Stimulated activated naive CD8-positive, alpha-beta T cell treated with anti-CD3 and anti-CD28 coated beads, Interleukin-15, amount 100 ng/mL, for 72 hours (primary cell): ENCODE measurements around the gene PIK3R6.
A peak's percentile ranks its signal among the peaks of the same experiment; 100 is the strongest.
"Not testable (repeated sequence)": the region's sequence is repeated elsewhere in the genome, so short reads cannot be mapped to it uniquely, and the experiment has no call there.

Experiments
- ATAC-seq: fragments of 150-1000 bp; cut with Tn5 transposase; 2 replicates; pipeline ENCODE4 v1.10.0; 2021; ENCODE audit warnings: mild to moderate bottlenecking, moderate library complexity
- DNase-seq, 2 donors: peaks; one replicate each; pipeline ENCODE4 v3.0.0; 2021 to 2022
- H3K27ac Mint-ChIP-seq, 2 donors: one replicate each; pipeline ENCODE4 v1.8.0; 2022; ENCODE audit warnings: mild to moderate bottlenecking in 2 of 2, mixed read lengths in 2 of 2, moderate library complexity in 2 of 2
- H3K27me3 Mint-ChIP-seq: one replicate; pipeline ENCODE4 v1.8.0; 2022; ENCODE audit warnings: mixed read lengths
- H3K4me1 Mint-ChIP-seq: one replicate; pipeline ENCODE4 v1.8.0; 2022; ENCODE audit warnings: mild to moderate bottlenecking, mixed read lengths
- H3K4me3 Mint-ChIP-seq, 2 donors: one replicate each; pipeline ENCODE4 v1.8.0; 2022; ENCODE audit warnings: mild to moderate bottlenecking in 2 of 2, mixed read lengths in 2 of 2, moderate library complexity in 1 of 2
- H3K9me3 Mint-ChIP-seq, 2 donors: one replicate each; pipeline ENCODE4 v1.8.0; 2022; ENCODE audit warnings: mixed read lengths in 2 of 2

The PIK3R6 gene

DNA sequence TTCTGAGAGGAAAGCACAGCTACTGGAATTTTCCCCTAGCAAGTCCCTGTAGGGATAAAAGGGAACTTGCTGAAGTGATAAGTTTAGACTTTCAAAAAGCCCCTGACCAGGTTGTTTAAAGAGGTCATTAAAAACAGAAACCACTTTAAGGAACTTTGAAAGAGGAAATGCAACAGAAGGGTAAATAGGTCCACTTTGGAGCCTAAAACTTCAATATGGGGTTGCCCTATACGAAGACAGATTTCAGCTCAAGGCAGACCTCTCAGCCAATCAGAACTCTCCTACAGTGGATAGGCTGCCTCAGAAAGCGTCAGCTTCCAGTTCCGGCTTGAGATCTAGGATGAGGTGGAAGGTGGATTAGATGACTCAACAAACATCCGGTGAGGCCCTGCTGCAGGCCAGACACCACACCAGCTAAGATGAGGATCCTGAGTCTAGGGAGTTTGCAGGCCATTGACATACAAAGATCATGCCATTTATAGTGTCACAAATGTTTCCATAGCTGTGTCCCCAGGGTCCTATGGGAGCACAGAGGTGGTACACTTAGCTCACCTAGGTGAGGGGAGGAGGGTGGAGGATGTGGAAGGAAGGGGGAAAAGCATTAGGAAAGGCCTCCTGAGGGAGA, 60.4 kb downstream of the PIK3R6 start:
- H3K27me3 Mint-ChIP-seq = no peaks in the 10 kb centered on the region
- ATAC-seq = no peak
- no peak overlapping the region for H3K4me3 Mint-ChIP-seq
- peaks cover 14% of the 10 kb centered on the region for H3K4me1 Mint-ChIP-seq
- no peak for DNase-seq
- peaks cover 26 to 42% of the 10 kb centered on the region in 2 donors for H3K9me3 Mint-ChIP-seq
- peak overlapping the region in 1 of 2 donors; percentile 45 for H3K27ac Mint-ChIP-seq

DNA sequence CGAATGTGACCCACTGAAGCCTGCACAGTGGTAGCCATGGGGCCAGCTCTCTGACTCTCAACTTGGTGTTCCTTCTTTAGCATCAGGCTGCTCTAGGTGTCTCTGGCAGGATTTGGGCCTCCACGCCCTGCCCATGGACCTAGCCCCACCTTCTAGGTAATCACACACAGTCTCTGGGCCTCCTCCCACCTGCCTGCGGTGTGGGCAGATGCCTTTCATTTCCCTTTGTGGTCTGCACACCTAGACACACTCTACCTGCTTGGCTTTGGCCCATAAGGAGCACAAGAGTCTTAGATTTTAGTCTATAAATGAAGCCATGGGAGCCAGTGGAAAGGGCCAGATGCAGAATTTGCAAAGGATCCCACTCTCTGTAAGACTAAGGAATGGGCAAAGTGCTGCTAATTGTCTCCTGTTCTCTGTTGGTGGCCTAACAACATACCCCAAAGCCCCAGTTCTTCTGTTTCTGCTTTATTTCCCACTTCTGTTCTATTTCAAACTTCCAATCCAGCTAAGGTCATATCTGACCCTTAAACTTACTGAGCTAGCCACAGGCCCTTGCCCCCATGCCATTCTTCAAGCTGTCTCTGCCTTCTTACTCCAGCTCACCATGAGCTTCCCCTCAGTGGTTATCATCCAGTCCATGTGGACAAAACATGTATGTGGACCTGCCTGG, 61.1 kb downstream of the PIK3R6 start:
- H3K4me1 Mint-ChIP-seq = peaks cover 14% of the 10 kb centered on the region
- no peaks in the 10 kb centered on the region for H3K27me3 Mint-ChIP-seq
- DNase-seq (no peak), ATAC-seq (no peak)
- peak overlapping the region in 1 of 2 donors; percentile 45 for H3K27ac Mint-ChIP-seq
- H3K9me3 Mint-ChIP-seq = peaks cover 19 to 36% of the 10 kb centered on the region in 2 donors
- no peak overlapping the region for H3K4me3 Mint-ChIP-seq

DNA sequence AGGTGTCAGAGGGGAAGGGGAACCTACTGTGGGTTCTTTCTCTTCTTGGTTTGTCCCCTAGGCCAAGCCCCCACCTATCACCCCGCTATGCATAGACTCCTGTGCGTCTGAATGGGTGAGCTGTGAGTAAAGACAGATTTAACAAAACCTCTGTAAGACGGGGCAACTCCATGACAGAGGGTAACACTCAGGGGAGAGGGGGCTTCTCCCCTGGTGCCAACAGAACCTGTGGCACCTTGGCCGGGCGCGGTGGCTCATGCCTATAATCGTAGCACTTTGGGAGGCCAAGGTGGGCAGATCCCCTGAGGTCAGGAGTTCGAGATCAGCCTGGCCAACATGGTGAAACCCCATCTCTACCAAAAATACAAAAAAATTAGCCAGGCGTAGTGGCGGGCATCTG, 62.1 kb downstream of the PIK3R6 start:
- H3K4me3 Mint-ChIP-seq = not testable (repeated sequence)

DNA sequence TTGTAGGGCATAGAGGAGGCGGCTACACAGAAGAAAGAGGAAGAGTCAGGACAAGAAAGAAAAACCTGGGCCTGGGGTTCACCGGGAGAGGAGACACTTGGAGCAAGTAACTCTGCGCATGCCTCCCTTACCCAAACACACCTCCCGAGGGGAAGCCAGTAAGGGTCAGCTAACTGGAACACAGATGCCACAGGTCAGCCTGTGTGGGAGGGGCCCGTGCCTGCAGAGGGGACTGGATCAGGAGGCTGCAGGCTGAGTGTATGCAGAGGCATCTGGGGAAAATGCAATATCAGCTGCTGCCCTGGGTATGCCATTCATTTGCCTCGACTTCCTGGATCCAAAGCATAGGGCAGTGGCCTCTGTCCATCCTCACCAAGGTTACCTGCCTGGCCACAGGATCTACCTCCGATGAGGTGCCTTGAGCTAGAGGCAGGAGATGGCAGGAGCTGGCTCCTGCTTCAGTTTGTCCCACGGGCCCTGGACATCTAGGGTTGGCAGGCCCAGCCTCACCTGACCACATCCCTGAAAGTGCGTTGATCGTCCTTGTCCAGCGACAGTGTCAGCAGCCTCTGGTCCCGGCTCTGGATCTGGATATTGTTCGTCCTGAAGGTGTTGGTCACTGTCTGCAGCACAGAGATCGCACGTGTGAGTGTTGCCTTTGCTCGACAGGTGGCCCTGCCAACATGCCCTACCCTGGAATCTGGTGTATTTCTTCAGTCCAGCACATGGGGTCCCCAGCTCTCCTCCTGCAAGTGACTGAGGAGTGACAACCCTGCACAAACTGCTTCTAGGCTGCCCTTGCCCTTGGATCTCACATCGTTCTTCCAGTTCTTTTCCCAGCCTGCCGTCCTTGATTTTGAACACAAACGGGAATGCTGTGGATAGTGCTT, 63.7 kb downstream of the PIK3R6 start:
- no peak overlapping the region for H3K4me3 Mint-ChIP-seq

More for the DNA sequence above, 62.1 kb downstream of the PIK3R6 start:
- Mint-ChIP-seq H3K4me1 (peaks cover 14% of the 10 kb centered on the region), H3K27ac (peak overlapping the region in 1 of 2 donors; percentile 57), H3K9me3 (peaks cover 19 to 26% of the 10 kb centered on the region in 2 donors)
- H3K27me3 Mint-ChIP-seq, DNase-seq, ATAC-seq: not testable (repeated sequence)

DNA sequence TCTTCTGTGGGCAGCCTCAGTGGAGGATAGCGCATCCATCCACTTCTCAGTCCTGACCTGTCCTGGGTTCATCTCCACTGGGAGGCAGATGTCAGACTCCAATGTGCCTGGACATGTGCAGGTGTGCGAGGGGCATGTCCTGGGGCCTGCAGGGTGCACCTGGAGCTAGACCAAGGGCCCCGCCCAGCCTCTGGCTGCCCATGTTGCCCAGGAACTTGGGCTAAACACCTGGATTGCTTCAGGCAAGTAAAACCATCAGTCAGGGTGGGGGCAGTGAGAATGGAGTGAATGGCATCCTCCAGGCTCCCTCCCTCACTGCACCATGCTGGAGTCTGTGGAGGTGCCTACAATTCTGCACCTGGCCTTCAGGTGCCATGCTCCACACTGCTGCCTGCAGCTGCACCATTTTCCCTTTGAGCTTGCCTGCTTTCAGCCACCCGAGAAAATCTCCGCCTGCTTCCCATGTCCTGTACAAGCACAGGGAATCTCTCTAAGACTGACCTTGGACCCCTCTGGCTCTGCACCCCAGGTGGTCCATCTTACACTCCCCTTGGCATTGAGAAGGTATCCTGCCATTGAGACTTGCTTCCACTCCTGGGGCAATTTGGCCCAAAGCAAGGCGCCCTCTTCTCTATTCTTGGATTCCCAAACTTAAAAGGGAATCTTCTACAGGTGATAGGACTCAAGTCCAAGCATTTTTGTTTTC, 66.2 kb downstream of the PIK3R6 start:
- H3K4me3 Mint-ChIP-seq = no peak overlapping the region
- H3K4me1 Mint-ChIP-seq = peaks cover 8% of the 10 kb centered on the region
- H3K27me3 Mint-ChIP-seq = no peaks in the 10 kb centered on the region
- ATAC-seq = no peak
- H3K27ac Mint-ChIP-seq = no peak overlapping the region
- no peak for DNase-seq
- no peaks in the 10 kb centered on the region for H3K9me3 Mint-ChIP-seq

More for the DNA sequence above, 63.7 kb downstream of the PIK3R6 start:
- ATAC-seq (no peak), DNase-seq (no peak)
- H3K27ac Mint-ChIP-seq = peak overlapping the region in 1 of 2 donors; percentile 67
- H3K9me3 Mint-ChIP-seq = peaks cover 11 to 16% of the 10 kb centered on the region in 2 donors
- no peaks in the 10 kb centered on the region for H3K27me3 Mint-ChIP-seq
- peaks cover 14% of the 10 kb centered on the region for H3K4me1 Mint-ChIP-seq

DNA sequence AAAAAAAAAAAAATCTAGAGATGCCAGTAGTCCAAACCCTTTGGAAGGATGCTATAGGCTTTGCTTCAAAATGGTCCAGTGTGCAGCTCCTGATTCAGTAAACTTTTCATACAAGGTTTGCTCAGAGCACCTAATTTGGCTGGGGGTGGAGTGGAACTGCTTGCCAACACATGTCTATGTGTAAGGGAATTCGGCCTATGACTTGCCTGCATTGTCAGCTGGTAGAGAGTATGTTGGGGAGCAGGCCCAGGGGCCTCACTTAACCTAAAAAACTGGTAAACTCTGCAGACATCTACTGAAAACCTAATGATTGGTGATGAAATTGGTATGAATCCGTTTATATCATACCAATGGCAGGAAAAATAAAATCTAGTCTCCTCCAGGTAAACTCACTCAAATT, 66.8 kb downstream of the PIK3R6 start:
- Mint-ChIP-seq H3K4me3 (no peak overlapping the region), H3K4me1 (peaks cover 2% of the 10 kb centered on the region), H3K9me3 (no peaks in the 10 kb centered on the region), H3K27me3 (no peaks in the 10 kb centered on the region), H3K27ac (no peak overlapping the region)
- DNase-seq (no peak), ATAC-seq (no peak)

DNA sequence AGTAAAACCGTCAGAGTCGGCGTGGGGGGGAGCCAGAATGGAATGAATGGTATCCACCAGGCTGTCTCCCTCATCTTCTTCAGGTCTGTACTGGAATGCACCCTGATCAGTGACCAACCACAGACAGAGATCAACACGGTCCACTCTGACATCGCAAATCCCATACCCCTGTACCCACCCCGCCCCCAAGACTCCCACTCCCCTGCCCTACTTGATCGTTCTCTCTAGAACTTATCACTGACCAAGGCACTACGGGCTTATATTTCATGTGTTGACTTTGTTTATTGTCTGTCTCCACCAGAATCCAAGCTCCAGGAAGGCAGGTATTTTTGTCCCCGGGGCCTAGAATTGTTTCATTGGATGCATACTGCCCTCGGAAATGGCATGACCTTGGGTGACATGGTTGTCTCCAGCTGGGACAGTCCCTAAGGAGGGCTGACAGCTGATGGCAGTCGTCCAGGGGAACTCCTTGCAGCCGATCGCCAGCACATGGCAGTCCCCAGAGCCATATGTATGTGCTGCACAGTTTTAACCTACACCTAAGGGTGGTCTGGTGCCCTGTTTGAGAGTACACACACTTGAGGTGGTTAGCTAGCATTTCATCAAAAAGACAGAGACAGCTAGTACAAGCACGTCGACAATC, 67.8 kb downstream of the PIK3R6 start:
- Mint-ChIP-seq H3K9me3 (no peaks in the 10 kb centered on the region), H3K4me1 (no peaks in the 10 kb centered on the region), H3K27ac (no peak overlapping the region), H3K4me3 (no peak overlapping the region), H3K27me3 (no peaks in the 10 kb centered on the region)
- DNase-seq (no peak), ATAC-seq (no peak)

DNA sequence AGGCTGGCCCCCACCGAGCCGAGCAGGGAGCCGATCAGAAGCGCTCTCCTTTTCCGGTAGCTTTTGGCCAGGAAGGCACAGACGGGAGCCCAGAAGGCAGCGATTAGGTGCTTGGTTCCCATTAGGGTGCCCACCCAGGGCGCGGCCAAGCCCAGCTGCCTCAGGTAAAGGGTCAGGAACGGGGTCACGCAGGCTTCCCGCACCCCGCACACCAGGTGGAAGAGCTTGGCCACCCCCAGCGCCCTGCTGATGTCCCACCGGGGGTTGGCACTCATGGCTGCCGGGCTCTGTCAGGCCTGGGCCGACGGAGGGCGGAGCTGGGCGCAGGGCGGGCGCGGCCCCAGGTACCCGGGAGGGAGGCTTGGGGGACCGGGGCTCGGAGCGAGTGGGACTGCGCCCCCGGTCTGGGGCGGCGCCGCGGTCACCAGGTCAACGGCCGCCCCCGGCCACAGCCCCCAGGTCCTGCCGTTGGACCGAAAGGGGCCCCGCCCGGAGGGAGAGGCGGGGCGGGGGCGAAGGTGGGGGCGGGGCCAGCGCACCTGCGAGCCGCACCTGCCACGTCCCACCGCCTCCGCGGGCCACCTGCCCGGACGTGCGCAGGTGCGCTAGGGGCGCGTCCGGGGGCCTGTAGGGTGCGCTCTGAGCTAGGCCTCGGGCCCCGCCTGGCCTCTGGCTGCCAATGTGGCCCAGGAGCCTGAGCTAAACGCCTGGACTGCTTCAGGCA, 68.5 kb downstream of the PIK3R6 start, which contains the start of gene MFSD6L:
Gene MFSD6L (minus strand): TSS at position 520 of the 724 bp plus-strand sequence. CDS start 245 bp downstream, at position 275.
- H3K27me3 Mint-ChIP-seq = no peaks in the 10 kb centered on the region
- H3K9me3 Mint-ChIP-seq = no peaks in the 10 kb centered on the region
- ATAC-seq = peak; percentile 75
- H3K27ac Mint-ChIP-seq = peak within 1 kb of the TSS in 1 of 2 donors; percentile 71
- no peak within 1 kb of the TSS for H3K4me3 Mint-ChIP-seq
- H3K4me1 Mint-ChIP-seq = no peaks in the 10 kb centered on the region
- no peak for DNase-seq

DNA sequence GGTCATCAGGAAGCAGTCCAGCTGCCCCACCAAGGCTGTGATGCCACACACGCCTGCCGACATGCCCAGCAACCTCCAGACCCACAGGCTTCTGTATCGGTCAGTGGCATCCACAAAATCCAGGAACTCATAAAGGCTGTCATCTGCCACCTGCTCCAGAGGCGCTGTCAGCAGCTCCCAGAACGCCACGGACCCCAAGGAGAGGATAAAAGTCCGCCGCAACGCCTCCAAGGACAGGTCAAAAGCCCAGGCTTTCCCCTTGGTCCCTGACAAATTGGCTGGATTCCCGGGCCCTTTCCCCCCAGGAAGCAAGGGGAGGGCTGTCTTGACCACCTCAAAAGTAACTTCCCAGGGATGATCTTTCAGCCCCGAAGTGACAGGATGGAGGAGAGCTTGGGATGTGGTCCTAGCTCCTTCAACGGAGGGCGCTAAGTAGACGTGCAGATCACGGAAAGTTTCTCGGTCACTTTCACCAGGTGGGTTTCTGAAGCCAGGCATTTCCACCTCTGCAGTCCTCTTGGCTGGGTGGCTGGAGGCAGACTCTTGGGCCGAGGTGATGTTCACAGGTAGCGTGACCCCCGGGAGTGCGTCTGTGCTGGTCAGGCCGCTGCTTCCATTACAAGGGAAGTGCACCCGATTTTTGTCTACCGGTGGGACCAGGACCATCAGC, 69.2 kb downstream of the PIK3R6 start:
- peak overlapping the region in 1 of 2 donors; percentile 71 for H3K27ac Mint-ChIP-seq
- no peak for ATAC-seq

DNA sequence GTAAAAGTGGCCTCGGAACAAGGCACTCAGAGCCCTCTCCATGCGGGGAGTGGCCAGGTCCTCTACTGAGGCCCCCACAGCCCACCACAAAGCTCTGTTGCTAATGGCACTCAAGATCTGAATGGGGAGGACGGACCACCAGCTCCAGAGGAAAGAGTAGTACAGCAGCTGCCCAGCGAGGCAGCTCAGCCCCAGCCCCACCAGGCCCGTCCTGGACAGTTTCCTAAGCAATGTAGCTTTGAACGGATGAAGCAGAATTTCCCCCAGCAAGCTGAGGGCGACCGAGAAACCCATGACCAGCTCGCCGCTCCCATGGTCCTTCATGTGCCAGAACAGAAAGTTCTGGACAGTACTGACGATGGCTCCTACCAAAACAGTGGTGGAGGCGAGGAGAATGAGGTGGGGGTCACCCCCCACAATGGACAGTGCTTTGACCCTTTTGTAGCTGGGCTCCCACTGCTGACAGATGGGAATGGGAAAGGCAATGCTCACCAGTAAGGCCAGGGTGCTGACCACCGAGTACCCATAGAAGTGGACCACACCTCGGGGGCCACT, 69.8 kb downstream of the PIK3R6 start:
- Mint-ChIP-seq H3K4me3 (no peak overlapping the region), H3K9me3 (peaks cover 0 to 2% of the 10 kb centered on the region in 2 donors), H3K27ac (no peak overlapping the region), H3K27me3 (no peaks in the 10 kb centered on the region), H3K4me1 (no peaks in the 10 kb centered on the region)
- DNase-seq (no peak), ATAC-seq (no peak)

More for the DNA sequence above, 69.2 kb downstream of the PIK3R6 start:
- Mint-ChIP-seq H3K4me1 (no peaks in the 10 kb centered on the region), H3K27me3 (no peaks in the 10 kb centered on the region), H3K9me3 (no peaks in the 10 kb centered on the region), H3K4me3 (no peak overlapping the region)
- no peak for DNase-seq

DNA sequence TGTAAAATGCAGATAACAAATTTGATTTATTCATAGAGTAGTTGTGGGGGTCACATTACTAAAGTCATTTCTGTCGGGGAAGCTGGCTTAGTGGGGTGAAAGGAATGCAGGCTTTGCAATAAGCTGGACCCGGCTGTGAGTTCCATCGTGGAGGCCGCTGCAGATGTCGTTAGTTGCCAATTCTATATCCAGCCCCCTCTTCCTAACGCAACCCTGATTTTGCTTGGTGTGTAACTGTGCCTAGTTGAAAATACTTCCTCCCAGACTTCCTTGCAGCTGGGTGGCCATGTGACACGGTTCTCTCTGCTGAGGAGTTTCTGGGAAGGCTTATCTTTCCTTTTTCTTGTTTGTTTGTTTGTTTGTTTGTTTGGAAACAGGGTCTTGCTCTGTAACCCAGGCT, 72.8 kb downstream of the PIK3R6 start:
- DNase-seq (no peak), ATAC-seq (no peak)
- Mint-ChIP-seq H3K4me1 (no peaks in the 10 kb centered on the region), H3K4me3 (no peak overlapping the region), H3K27ac (no peak overlapping the region), H3K9me3 (peaks cover 0 to 21% of the 10 kb centered on the region in 2 donors), H3K27me3 (peaks cover 6% of the 10 kb centered on the region)

DNA sequence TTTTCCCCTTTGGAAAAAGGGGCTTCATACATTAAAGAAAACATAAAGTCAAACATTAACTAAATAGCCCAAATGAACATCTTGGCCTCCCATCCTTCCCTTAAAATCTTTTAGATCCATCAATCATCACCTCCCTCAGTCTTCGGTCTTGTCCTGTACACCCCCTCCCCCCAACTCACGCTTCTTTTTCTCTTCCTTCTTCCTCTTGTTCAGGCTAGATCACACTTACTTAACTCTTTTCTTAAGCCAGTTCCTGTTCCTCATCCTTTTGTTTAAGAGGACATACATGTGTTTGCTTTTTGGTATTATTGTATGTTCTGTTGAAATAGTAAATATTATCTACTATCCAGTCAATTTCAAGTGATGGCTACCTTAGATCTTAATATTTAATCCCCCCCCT, 73.8 kb downstream of the PIK3R6 start:
- Mint-ChIP-seq H3K27me3 (peaks cover 11% of the 10 kb centered on the region), H3K27ac (no peak overlapping the region)
- DNase-seq = no peak

DNA sequence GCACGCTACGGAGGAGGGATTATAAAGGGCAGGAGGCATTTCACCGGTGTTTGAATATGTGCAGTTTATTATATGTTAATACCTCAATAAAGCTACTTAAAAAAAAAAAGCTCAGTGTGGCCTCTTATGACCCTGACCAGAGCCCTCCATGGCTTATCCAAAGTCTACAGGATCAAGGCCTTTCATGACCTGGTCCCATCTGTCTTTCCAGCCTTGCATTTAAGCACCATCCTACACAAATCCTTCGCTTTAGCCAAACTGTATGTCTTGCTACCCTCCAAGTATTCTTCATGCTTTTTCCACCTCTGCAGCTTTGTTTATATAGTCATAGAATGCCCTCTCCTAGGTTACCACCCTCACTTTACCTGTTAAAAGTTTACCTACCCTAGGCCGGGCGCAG, 74.8 kb downstream of the PIK3R6 start:
- ATAC-seq = no peak
- DNase-seq = no peak
- Mint-ChIP-seq H3K9me3 (peaks cover 0 to 21% of the 10 kb centered on the region in 2 donors), H3K4me1 (no peaks in the 10 kb centered on the region), H3K27me3 (peaks cover 11% of the 10 kb centered on the region), H3K4me3 (no peak overlapping the region), H3K27ac (no peak overlapping the region)

More for the DNA sequence above, 73.8 kb downstream of the PIK3R6 start:
- Mint-ChIP-seq H3K9me3 (peaks cover 0 to 21% of the 10 kb centered on the region in 2 donors), H3K4me1 (no peaks in the 10 kb centered on the region), H3K4me3 (no peak overlapping the region)
- ATAC-seq = no peak
